Panc1 (cell line): ENCODE measurements around the gene QSOX1.

Source experiments
- CTCF ChIP-seq: fragments of 450-650 bp; IDR thresholded peaks from 2 replicates; pipeline ENCODE4 v1.5.1; 2017; ENCODE audit warnings: mild to moderate bottlenecking
- POLR2AphosphoS5 ChIP-seq: IDR thresholded peaks from 2 replicates; pipeline ENCODE4 v1.6.1; 2012; ENCODE audit warnings: mild to moderate bottlenecking, low read depth, low read length, moderate library complexity
- REST ChIP-seq, 2 experiments: IDR thresholded peaks; 2 replicates each; pipeline ENCODE4 v1.6.1; 2011 to 2012; ENCODE audit warnings: low read depth in 2 of 2, control low read depth in 1 of 2, low read length in 1 of 2, mild to moderate bottlenecking in 1 of 2, moderate library complexity in 1 of 2; ENCODE audit not compliant: insufficient read depth in 1 of 2
- TCF7L2 ChIP-seq: IDR thresholded peaks from 2 replicates; pipeline ENCODE4 v1.6.1; 2011; ENCODE audit warnings: mild to moderate bottlenecking, low read depth, low read length, inconsistent platforms

GRCh38 chr1:180208264-180208663, 53.6 kb downstream of the QSOX1 start:
- TF ChIP-seq POLR2AphosphoS5 (no peak), CTCF (no peak), REST (IDR thresholded peaks at IDR 0.05; ENCODE audit: insufficient read depth in 1 of 2, low read depth in 2 of 2, low read length in 1 of 2) (no peak), TCF7L2 (no peak)
